Activated B cell treated with CpG ODN at 0.5 μM for 24 hours (primary cell): ENCODE data around the gene IGSF5. TPM values are rescaled to one million over a fixed set of nuclear protein-coding genes. Genes with fewer than 3 reads are reported as not detected.

Experiments used
- ATAC-seq: fragments of 200-7000 bp; cut with Tn5 transposase; one replicate; pipeline ENCODE4 v1.10.0; 2021; ENCODE audit warnings: low read depth, mild to moderate bottlenecking, moderate library complexity
- CTCF ChIA-PET: fragments of 350-600 bp; sonication (Branson Sonifier 250); formaldehyde crosslinking; loops from one replicate; lab custom pipeline; 2021; ENCODE audit warnings: antibody characterized with exemption; lab: Charles Lee
- POLR2A ChIA-PET: fragments of 350-600 bp; sonication (Branson Sonifier 250); formaldehyde crosslinking; loops from one replicate; lab custom pipeline; 2021; ENCODE audit warnings: antibody characterized with exemption; lab: Charles Lee
- DNase-seq: peaks from one replicate; pipeline ENCODE4 v3.0.0; 2022
- H3K27ac Mint-ChIP-seq: one replicate; pipeline ENCODE4 v1.8.0; 2020; ENCODE audit warnings: mixed read lengths
- H3K27me3 Mint-ChIP-seq: one replicate; pipeline ENCODE4 v1.8.0; 2021; ENCODE audit warnings: mixed read lengths
- H3K36me3 Mint-ChIP-seq: one replicate; pipeline ENCODE4 v1.8.0; 2021; ENCODE audit warnings: low read depth, mixed read lengths
- H3K4me1 Mint-ChIP-seq: one replicate; pipeline ENCODE4 v1.8.0; 2021; ENCODE audit warnings: mixed read lengths
- H3K4me3 Mint-ChIP-seq: one replicate; pipeline ENCODE4 v1.8.0; 2020; ENCODE audit warnings: mild to moderate bottlenecking, mixed read lengths
- H3K9me3 Mint-ChIP-seq: one replicate; pipeline ENCODE4 v1.8.0; 2020; ENCODE audit warnings: mixed read lengths
- intact Hi-C: fragments of 100-400 bp; cut with micrococcal nuclease; formaldehyde crosslinking; loops from one replicate; pipeline ENCODE4 v1.15.1; 2024
- total RNA-seq: library from RNA; stranded (reverse); gene quantifications from 2 replicates; pipeline ENCODE4 v1.2.3, GENCODE V29; 2022
- TF ChIP-seq, protein P1 (sequence below): fragments of 200-600 bp; IDR thresholded peaks from one replicate; pipeline ENCODE4 v1.8.0; 2022; ENCODE audit warnings: antibody characterized with exemption, mild to moderate bottlenecking

IGSF5 gene
- total RNA-seq, 1 donor from 2014 or later, result not detected

DNA sequence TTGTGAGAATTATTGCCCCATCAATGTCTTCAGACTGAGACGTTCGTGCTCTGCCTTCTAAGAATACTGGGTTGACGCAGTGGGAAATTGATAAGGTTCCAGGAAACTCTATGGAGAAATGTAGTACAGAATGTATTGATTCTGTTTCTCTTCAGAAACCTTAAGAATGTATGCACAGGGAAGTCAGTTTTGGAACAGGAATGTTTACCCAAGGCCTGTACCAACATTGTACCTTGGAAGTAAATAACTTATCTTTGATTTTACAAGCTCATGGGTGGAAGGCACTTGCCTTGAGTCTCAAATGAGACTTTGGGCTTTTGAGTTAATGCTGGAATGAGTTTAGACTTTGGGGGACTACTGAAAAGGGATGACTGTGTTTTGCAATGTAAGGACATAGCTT is 62.8 kb downstream of the IGSF5 start:
- CTCF ChIA-PET, result no interaction called here

DNA sequence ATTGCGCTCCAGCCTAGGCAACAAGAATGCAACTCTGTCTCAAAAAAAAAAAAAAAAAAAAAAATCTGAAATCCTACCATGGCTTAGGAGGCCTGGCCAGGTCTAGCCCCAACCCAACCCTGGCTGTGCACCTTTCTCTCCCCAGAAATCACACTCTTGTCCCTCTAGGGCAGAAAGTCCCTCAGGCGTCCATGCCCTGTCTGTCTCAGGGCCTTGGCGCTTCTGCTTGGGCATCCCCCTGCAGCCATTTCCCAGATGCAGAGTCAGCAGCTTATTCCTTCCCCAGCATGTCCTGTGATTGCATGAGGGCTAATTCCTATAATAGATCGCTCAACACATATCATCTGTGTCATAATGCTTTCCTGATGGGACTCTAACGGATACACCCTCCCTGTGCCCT is 65.0 kb downstream of the IGSF5 start:
- Mint-ChIP-seq H3K9me3 (peaks cover 2% of the 10 kb centered on the region), H3K36me3 (no peaks in the 10 kb centered on the region), H3K4me1 (no peaks in the 10 kb centered on the region), H3K27ac (no peak overlapping the region), H3K4me3 (no peak overlapping the region), H3K27me3 (no peaks in the 10 kb centered on the region)
- TF ChIP-seq, protein P1, sequence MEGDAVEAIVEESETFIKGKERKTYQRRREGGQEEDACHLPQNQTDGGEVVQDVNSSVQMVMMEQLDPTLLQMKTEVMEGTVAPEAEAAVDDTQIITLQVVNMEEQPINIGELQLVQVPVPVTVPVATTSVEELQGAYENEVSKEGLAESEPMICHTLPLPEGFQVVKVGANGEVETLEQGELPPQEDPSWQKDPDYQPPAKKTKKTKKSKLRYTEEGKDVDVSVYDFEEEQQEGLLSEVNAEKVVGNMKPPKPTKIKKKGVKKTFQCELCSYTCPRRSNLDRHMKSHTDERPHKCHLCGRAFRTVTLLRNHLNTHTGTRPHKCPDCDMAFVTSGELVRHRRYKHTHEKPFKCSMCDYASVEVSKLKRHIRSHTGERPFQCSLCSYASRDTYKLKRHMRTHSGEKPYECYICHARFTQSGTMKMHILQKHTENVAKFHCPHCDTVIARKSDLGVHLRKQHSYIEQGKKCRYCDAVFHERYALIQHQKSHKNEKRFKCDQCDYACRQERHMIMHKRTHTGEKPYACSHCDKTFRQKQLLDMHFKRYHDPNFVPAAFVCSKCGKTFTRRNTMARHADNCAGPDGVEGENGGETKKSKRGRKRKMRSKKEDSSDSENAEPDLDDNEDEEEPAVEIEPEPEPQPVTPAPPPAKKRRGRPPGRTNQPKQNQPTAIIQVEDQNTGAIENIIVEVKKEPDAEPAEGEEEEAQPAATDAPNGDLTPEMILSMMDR, result no peak
- POLR2A ChIA-PET, result no interaction called here
- ATAC-seq, result no peak
- CTCF ChIA-PET, result no interaction called here
- intact Hi-C loops, result no loop called here
- DNase-seq, result no peak

More for the DNA sequence above, 62.8 kb downstream of the IGSF5 start:
- Mint-ChIP-seq H3K9me3 (peaks cover 2% of the 10 kb centered on the region), H3K27me3 (no peaks in the 10 kb centered on the region), H3K4me1 (no peaks in the 10 kb centered on the region), H3K36me3 (no peaks in the 10 kb centered on the region), H3K27ac (no peak overlapping the region), H3K4me3 (no peak overlapping the region)
- DNase-seq (no peak), ATAC-seq (no peak)
- intact Hi-C loops, result no loop called here
- POLR2A ChIA-PET, result no interaction called here
- TF ChIP-seq, protein P1, result no peak

DNA sequence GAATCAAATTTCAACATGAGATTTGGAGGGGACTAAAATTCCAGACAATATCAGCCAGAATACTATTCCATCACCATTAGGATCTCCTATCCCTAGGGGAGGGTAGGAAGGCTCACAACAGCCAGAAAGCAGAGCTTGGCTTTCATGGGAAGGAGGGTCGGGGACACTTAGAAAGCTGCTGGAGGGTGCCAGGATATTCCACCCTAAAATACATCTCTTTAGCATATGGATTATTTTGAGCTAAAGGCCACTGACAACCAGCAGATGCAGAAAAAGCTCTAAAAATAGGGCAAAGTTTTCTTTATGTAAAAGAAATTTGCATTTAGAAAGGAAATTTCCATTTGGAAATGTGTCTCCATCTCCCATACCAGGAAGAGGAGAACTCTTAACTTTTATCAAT is 68.0 kb downstream of the IGSF5 start:
- peaks cover 4% of the 10 kb centered on the region for H3K9me3 Mint-ChIP-seq
- ChIA-PET CTCF (no interaction called here), POLR2A (no interaction called here)
- no peak overlapping the region for H3K27ac Mint-ChIP-seq
- H3K4me1 Mint-ChIP-seq, result no peaks in the 10 kb centered on the region
- no peaks in the 10 kb centered on the region for H3K27me3 Mint-ChIP-seq
- ATAC-seq, result no peak
- no peak overlapping the region for H3K4me3 Mint-ChIP-seq
- DNase-seq, result no peak
- H3K36me3 Mint-ChIP-seq, result no peaks in the 10 kb centered on the region
- intact Hi-C loops, result no loop called here
- TF ChIP-seq, protein P1, result no peak

DNA sequence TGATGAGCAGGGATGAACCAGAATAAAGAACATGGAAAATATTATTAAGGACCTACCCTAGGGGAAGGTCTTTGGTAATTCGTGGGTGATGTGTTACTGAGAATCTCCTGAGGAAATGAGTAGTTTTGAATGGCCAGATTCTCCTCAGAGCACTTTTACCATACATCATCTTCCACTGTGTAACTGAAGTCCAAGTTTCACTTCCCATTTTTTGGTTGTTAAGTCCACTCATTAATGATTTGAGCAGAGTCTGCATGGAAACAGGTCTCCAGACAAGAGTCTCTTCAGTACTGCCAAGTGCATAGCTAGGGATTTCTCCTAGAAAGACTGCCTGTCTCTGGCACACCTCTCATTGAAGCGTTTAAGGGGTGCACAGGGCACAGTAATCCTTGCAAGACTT is 73.6 kb downstream of the IGSF5 start:
- TF ChIP-seq, protein P1, result no peak
- Mint-ChIP-seq H3K4me3 (no peak overlapping the region), H3K27me3 (no peaks in the 10 kb centered on the region), H3K27ac (no peak overlapping the region), H3K4me1 (no peaks in the 10 kb centered on the region), H3K36me3 (no peaks in the 10 kb centered on the region), H3K9me3 (peaks cover 2% of the 10 kb centered on the region)
- ATAC-seq, result no peak
- no peak for DNase-seq
- ChIA-PET CTCF (no interaction called here), POLR2A (no interaction called here)
- intact Hi-C loops, result no loop called here

DNA sequence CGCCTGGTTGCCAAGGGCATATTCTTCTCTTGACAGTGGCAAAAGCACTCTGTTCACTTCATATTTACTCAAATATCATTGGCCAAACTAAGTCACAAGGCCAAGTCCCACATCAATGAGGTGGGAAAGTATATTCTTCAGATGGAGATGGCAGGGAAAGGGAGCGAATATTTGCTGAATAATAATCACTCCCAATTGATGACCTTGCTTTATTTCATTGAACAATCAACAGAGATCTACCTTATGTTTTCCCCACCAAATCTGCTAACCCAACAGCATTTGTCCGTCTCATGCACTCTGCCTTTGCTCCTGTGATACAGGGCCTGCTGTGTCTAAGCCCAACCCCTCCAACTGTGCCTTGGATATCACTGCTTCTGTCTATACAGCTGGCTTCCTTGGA is 77.1 kb downstream of the IGSF5 start:
- Mint-ChIP-seq H3K9me3 (peaks cover 12% of the 10 kb centered on the region), H3K4me3 (no peak overlapping the region), H3K4me1 (no peaks in the 10 kb centered on the region), H3K27ac (no peak overlapping the region), H3K27me3 (no peaks in the 10 kb centered on the region), H3K36me3 (no peaks in the 10 kb centered on the region)
- DNase-seq (no peak), ATAC-seq (no peak)
- intact Hi-C loops, result no loop called here
- ChIA-PET CTCF (no interaction called here), POLR2A (no interaction called here)
- TF ChIP-seq, protein P1, result no peak
